HepG2 (cell line): ENCODE data around the gene DCST2. TPM values are rescaled to one million over a fixed set of nuclear protein-coding genes. Genes with fewer than 3 reads are reported as not detected.

Experiments used
- AKAP8 ChIP-seq: sonication (generic); formaldehyde crosslinking; IDR thresholded peaks from 2 replicates; pipeline ENCODE4 v1.5.1; 2020; ENCODE audit warnings: mild to moderate bottlenecking, missing genetic modification reagents
- ARNTL ChIP-seq: sonication (generic); formaldehyde crosslinking; IDR thresholded peaks from 2 replicates; pipeline ENCODE4 v1.4.0; 2020; ENCODE audit warnings: mild to moderate bottlenecking, missing genetic modification reagents
- BRF2 ChIP-seq: sonication (generic); formaldehyde crosslinking; IDR thresholded peaks from 2 replicates; pipeline ENCODE4 v1.8.1; 2022; ENCODE audit warnings: mild to moderate bottlenecking, missing genetic modification reagents
- DPF2 ChIP-seq: sonication (generic); formaldehyde crosslinking; IDR thresholded peaks from 2 replicates; pipeline ENCODE4 v1.4.0; 2020; ENCODE audit warnings: mild to moderate bottlenecking, low read depth, missing genetic modification reagents, borderline replicate concordance
- FOXA1 ChIP-seq, 2 experiments: fragments of 450-650 bp in 1 of 2; sonication (generic) in 1 of 2; formaldehyde crosslinking in 1 of 2; IDR thresholded peaks; 2 replicates each; pipeline versions ENCODE4 v1.4.0 to v1.6.1; 2016 to 2020; ENCODE audit warnings: missing genetic modification reagents in 1 of 2
- HNF4G ChIP-seq, 2 experiments: sonication (generic) in 1 of 2; formaldehyde crosslinking in 1 of 2; IDR thresholded peaks; 2 replicates each; pipeline versions ENCODE4 v1.4.0 to v1.6.1; 2011 to 2020; ENCODE audit warnings: borderline replicate concordance in 2 of 2, low read depth in 2 of 2, mild to moderate bottlenecking in 2 of 2, low read length in 1 of 2, missing genetic modification reagents in 1 of 2, moderate library complexity in 1 of 2
- MEF2D ChIP-seq: sonication (generic); formaldehyde crosslinking; IDR thresholded peaks from 2 replicates; pipeline ENCODE4 v1.5.1; 2020; ENCODE audit warnings: mild to moderate bottlenecking, missing genetic modification reagents
- MNT ChIP-seq: fragments of 450-650 bp; IDR thresholded peaks from 2 replicates; pipeline ENCODE4 v1.6.1; 2016
- TAF1 ChIP-seq: sonication (generic); formaldehyde crosslinking; IDR thresholded peaks from 2 replicates; pipeline ENCODE4 v1.4.0; 2020; ENCODE audit warnings: missing genetic modification reagents
- TFE3 ChIP-seq: IDR thresholded peaks from 2 replicates; pipeline ENCODE4 v1.6.1; 2016
- THAP9 ChIP-seq: sonication (generic); formaldehyde crosslinking; IDR thresholded peaks from 2 replicates; pipeline ENCODE4; 2020; ENCODE audit warnings: missing genetic modification reagents, mild to moderate bottlenecking, borderline replicate concordance
- ZMYM4 ChIP-seq: sonication (generic); formaldehyde crosslinking; IDR thresholded peaks from 2 replicates; pipeline ENCODE4 v1.8.1; 2023; ENCODE audit warnings: mild to moderate bottlenecking, missing genetic modification reagents
- ZNF468 ChIP-seq: sonication (generic); formaldehyde crosslinking; IDR thresholded peaks from 2 replicates; pipeline ENCODE4 v1.8.0; 2022; ENCODE audit warnings: mild to moderate bottlenecking, moderate library complexity, missing genetic modification reagents
- ZNF543 ChIP-seq: sonication (generic); formaldehyde crosslinking; IDR thresholded peaks from 2 replicates; pipeline ENCODE4 v1.4.0; 2020; ENCODE audit warnings: mild to moderate bottlenecking, missing genetic modification reagents
- ZNF558 ChIP-seq: sonication (generic); formaldehyde crosslinking; IDR thresholded peaks from 2 replicates; pipeline ENCODE4 v1.9.0; 2022; ENCODE audit warnings: mild to moderate bottlenecking, missing genetic modification reagents, borderline replicate concordance
- ZNF580 ChIP-seq: IDR thresholded peaks from 2 replicates; pipeline ENCODE4 v1.6.1; 2016; ENCODE audit warnings: low read depth, borderline replicate concordance
- ZNF737 ChIP-seq: sonication (generic); formaldehyde crosslinking; IDR thresholded peaks from 2 replicates; pipeline ENCODE4 v1.5.0; 2020; ENCODE audit warnings: missing genetic modification reagents, mild to moderate bottlenecking, borderline replicate concordance
- ZNF761 ChIP-seq: sonication (generic); formaldehyde crosslinking; conservative IDR thresholded peaks from 2 replicates; pipeline ENCODE4 v1.4.0; 2020; ENCODE audit warnings: mild to moderate bottlenecking, missing genetic modification reagents
- ZNF780A ChIP-seq: sonication (generic); formaldehyde crosslinking; IDR thresholded peaks from 2 replicates; pipeline ENCODE4 v1.8.0; 2022; ENCODE audit warnings: mild to moderate bottlenecking, missing genetic modification reagents, moderate library complexity
- ZSCAN30 ChIP-seq: sonication (generic); formaldehyde crosslinking; IDR thresholded peaks from 2 replicates; pipeline ENCODE4 v1.5.0; 2020; ENCODE audit warnings: mild to moderate bottlenecking, missing genetic modification reagents
- polyA plus RNA-seq, 8 experiments: library from polyadenylated mRNA; depleted of rRNA in 3 of 8; stranded (reverse) in 7 of 8; unstranded in 1 of 8; fragments of >200 nt; fragmentation: Illumina TruSeq in 4 of 8; extraction: Trizol in 4 of 8; gene quantifications; 2 replicates each; pipeline versions ENCODE4 v1.2.1 to v1.2.3, GENCODE V29; 2011 to 2016; ENCODE audit warnings: low read depth in 4 of 8, missing spikeins in 1 of 8, mixed read lengths in 1 of 8; ENCODE audit not compliant: insufficient read depth in 1 of 8
- total RNA-seq, 5 experiments: library from RNA; depleted of rRNA; stranded (reverse); fragments of >200 nt; fragmentation: Illumina TruSeq; extraction: Trizol; gene quantifications; 2 replicates each; pipeline ENCODE4 v1.2.3, GENCODE V29; 2016; ENCODE audit warnings: low read depth in 1 of 5
- TF ChIP-seq, protein P1 (sequence below): IDR thresholded peaks from 2 replicates; pipeline ENCODE4 v1.6.1; 2012; ENCODE audit warnings: inconsistent platforms

Gene DCST2
- total and polyA plus RNA-seq, 2 of the 13 experiments (the other 11 are each of a cell fraction or from before 2014, with no cell fraction given), result 0.74 TPM; not detected in 1

DNA sequence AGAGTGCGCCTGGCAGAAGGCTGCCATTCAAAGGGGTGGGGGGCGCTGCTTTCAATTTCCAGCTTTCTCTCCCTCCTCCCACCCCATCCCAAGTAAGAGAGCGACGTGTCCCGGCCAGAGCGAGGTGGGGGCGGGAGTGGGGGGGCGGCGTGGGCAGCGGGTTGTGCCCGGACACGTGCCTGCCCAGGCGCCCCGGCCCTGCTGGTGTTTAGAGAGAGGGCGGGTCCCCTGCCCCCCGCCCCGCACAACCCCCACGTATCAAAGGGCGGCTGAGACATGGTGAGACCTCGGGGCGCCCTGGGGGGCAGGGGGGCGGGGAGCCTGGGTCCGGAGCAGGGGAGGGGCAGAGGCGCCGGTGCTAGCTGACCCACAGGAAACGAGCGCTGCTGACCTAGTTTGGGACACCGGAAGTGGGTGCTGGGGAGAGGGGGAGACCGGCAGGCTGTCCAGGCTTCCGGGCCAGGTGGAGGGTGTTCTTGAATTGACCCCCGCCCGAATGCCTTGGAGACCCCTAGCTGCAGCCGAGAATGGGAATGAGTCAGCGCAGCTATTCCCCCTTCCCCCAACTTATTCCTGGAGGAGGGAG is 29.7 kb downstream of the DCST2 start (continued):
- TF ChIP-seq BRF2 (CRISPR knock-in tag) (no peak), ZNF558 (CRISPR knock-in tag) (0 out of 2 replicates have a peak, but pooled peaks have one; percentile 27), ZNF580 (CRISPR knock-in tag) (no peak), ZNF543 (CRISPR knock-in tag) (no peak), TAF1 (peak; percentile 34; the same call in 1 of the 2 replicates), AKAP8 (CRISPR knock-in tag) (peak; percentile 62; the same call in 1 of the 2 replicates), ARNTL (CRISPR knock-in tag) (peak; percentile 96), TFE3 (CRISPR knock-in tag) (0 out of 2 replicates have a peak, but pooled peaks have one; percentile 26), MNT (peak; percentile 17; the same call in 1 of the 2 replicates), ZSCAN30 (CRISPR knock-in tag) (no peak), FOXA1 (IDR thresholded peaks at IDR 0.05) (no peak), FOXA1 (CRISPR knock-in tag; IDR thresholded peaks at IDR 0.05) (0 out of 2 replicates have a peak, but pooled peaks have one; percentile 4), ZNF737 (CRISPR knock-in tag) (no peak), HNF4G (IDR thresholded peaks at IDR 0.05; ENCODE audit: borderline replicate concordance, low read depth, low read length) (peak; percentile 63; the same call in 1 of the 2 replicates), HNF4G (CRISPR knock-in tag; IDR thresholded peaks at IDR 0.05; ENCODE audit: borderline replicate concordance, low read depth) (no peak), MEF2D (CRISPR knock-in tag) (0 out of 2 replicates have a peak, but pooled peaks have one; percentile 34), ZNF761 (CRISPR knock-in tag) (0 out of 2 replicates have a peak, but pooled peaks have one; percentile 13), THAP9 (CRISPR knock-in tag) (no peak), ZNF780A (CRISPR knock-in tag) (0 out of 2 replicates have a peak, but pooled peaks have one; percentile 45), DPF2 (CRISPR knock-in tag) (no peak), ZMYM4 (no peak), ZNF468 (CRISPR knock-in tag) (no peak)
- TF ChIP-seq, protein P1, sequence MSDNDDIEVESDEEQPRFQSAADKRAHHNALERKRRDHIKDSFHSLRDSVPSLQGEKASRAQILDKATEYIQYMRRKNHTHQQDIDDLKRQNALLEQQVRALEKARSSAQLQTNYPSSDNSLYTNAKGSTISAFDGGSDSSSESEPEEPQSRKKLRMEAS, result peak; percentile 67; the same call in 1 of the 2 replicates
